ENCODE data around the gene ACTL10. TPM values are rescaled to one million over a fixed set of nuclear protein-coding genes. Genes with fewer than 3 reads are reported as not detected.
A peak's percentile ranks its signal among the peaks of the same experiment; 100 is the strongest.

ACTL10 gene
- total and polyA plus RNA-seq, 8 donors, result 0.30 to 2.3 (median 0.56) TPM

DNA sequence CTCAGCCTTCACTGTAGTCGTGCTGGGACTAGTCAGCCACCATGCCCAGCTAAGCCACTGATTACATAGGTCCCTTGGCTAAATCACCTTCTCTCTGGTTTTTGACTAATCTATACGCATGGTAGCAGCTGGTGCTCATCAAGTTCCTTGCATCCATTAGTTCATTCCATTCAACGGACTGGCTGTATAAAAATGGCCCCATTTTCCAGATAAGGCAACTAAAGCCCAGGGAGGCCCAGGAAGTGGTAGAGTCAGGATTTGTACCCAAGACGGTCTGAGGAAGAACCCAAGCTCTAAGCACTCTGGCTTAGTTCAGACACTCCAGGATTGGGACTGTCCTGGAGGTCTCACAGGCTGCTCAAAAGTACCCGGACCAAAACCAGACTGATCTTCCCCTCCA lies 14.5 kb downstream of the ACTL10 start:
- H3K27me3 ChIP-seq, result no peaks in the 10 kb centered on the region
- DNase-seq (no peak), ATAC-seq (no peak)
- H3K36me3 ChIP-seq, result no peaks in the 10 kb centered on the region
- peaks cover 11 to 38% of the 10 kb centered on the region in 2 donors for H3K4me1 ChIP-seq
- intact Hi-C loops (cut with DNase I), result no loop called here
- H3K4me3 ChIP-seq, result no peak overlapping the region
- H3K27ac ChIP-seq, result no peak overlapping the region
- TF ChIP-seq, protein P1, sequence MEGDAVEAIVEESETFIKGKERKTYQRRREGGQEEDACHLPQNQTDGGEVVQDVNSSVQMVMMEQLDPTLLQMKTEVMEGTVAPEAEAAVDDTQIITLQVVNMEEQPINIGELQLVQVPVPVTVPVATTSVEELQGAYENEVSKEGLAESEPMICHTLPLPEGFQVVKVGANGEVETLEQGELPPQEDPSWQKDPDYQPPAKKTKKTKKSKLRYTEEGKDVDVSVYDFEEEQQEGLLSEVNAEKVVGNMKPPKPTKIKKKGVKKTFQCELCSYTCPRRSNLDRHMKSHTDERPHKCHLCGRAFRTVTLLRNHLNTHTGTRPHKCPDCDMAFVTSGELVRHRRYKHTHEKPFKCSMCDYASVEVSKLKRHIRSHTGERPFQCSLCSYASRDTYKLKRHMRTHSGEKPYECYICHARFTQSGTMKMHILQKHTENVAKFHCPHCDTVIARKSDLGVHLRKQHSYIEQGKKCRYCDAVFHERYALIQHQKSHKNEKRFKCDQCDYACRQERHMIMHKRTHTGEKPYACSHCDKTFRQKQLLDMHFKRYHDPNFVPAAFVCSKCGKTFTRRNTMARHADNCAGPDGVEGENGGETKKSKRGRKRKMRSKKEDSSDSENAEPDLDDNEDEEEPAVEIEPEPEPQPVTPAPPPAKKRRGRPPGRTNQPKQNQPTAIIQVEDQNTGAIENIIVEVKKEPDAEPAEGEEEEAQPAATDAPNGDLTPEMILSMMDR (IDR thresholded peaks at IDR 0.05), result no peak
- H3K9me3 ChIP-seq, result no peaks in the 10 kb centered on the region

DNA sequence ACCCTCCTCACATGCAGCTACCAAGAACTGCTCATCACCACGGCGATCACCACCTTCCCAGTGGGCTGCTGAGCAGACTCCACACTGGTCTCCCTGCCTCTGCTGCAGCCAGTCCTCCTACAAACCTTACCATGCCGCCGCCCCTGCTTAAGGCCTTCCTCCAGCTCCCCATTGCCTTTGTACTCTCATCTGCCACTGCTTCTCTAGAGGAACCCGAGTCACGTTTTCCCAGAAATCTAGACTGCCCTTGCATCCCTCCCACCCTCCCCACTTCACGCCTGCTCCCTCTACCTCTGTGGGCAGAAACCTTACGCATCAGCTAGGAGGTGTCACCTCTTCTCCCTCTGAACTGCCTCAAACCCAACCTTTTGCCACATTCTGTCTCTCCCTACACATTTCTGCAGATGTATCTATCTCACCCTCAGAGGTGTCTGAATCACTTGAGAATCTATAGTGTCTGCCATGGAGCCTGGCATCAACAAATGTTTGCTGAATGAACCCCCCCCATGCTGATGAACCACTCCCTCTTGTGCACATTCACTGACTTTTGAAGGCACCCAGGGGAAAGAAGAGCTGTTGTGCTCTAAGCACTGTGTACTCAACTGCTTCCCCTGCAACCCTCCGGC lies 15.1 kb downstream of the ACTL10 start:
- H3K4me3 ChIP-seq, result no peak overlapping the region
- H3K27ac ChIP-seq, result no peak overlapping the region
- intact Hi-C loops (cut with DNase I), result no loop called here
- no peaks in the 10 kb centered on the region for H3K27me3 ChIP-seq
- ATAC-seq (no peak), DNase-seq (no peak)
- TF ChIP-seq, protein P1 (IDR thresholded peaks at IDR 0.05), result no peak
- H3K4me1 ChIP-seq, result peaks cover 11 to 42% of the 10 kb centered on the region in 2 donors
- no peaks in the 10 kb centered on the region for H3K9me3 ChIP-seq
- no peaks in the 10 kb centered on the region for H3K36me3 ChIP-seq

DNA sequence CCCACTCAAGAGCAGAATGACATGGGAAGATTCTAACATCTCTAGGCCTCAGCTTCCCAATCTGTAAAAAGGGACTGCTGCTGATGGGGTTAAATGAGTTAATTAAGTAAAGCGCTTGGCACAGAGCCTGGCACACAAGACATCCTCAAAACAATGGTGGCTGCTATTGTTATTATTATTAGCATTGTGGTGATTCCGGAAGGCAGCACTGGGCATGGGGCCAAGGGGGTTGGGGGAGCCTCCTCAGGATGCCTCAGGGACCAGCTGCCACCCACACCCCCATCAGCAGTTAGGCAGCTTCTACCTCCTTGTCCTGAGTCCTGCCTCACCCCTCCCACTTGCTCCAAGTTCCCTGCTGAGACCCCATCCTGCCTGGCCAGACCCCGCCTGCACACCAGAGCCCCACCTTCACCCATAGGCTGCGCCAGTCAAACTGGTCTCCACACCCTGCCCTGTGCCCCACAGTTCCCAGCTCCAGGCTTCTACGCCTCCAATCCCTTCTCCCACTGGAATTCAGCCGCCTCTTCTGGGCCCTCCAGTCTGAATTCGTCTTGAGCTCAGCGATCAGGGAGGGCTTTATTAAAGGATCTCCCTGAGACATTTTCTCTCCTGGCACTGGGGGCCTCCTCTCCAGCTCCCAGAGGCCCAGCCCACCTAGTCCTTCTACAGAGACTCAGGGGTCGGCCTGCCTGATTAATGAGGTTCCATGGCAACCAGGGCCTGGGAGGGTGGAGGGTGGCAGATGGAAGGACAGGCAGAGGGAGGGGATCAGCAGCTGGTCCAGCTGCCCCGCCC lies 18.0 kb downstream of the ACTL10 start:
- intact Hi-C loops (cut with DNase I), result no loop called here
- H3K9me3 ChIP-seq, result no peaks in the 10 kb centered on the region
- peaks cover 11 to 50% of the 10 kb centered on the region in 2 donors for H3K4me1 ChIP-seq
- H3K4me3 ChIP-seq, result peak overlapping the region in 1 of 2 donors; percentile 46
- ATAC-seq, result no peak
- no peaks in the 10 kb centered on the region for H3K27me3 ChIP-seq
- H3K36me3 ChIP-seq, result no peaks in the 10 kb centered on the region
- no peak for DNase-seq
- TF ChIP-seq, protein P1 (IDR thresholded peaks at IDR 0.05), result no peak
- peak overlapping the region in 1 of 2 donors; percentile 3 for H3K27ac ChIP-seq

DNA sequence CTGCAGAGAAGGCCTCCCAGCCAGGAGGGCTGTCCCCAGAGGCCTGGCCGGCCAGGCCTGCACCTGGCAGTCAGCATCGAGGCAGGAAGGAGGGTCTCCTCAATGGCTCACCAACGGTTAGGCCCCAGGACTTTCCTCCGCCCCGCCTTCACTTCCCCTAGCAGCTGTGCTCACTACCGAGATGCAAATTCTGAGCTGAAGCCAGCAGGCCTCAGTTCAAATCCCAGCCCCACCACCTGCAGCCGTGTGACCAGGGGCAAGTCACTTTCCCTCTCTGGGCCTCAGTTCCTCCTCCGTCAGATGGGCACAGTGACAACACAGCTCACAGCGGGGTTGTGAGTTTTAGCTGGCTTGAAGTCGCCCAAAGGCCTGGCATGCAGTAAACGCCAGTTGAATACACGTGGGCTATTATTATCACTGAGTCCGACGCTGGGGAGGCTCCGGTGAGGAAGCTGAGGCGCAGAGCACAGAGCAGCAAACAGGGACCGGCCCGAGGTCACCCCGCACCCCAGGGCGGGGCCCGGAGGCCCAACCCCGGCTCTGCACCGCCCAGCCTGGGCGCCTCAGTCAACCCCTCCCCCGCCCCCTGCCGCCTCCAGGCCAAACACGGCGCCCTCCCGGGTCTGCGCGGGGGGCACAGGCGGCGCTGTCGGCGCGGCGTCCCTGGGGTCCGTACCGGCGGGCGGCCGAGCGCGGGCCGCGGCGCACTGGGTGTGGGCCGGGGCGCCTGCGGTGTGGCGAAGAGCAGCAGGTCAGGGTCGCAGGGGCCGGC lies 18.8 kb downstream of the ACTL10 start:
- Histone ChIP-seq H3K27me3 (no peaks in the 10 kb centered on the region), H3K4me3 (peak overlapping the region; percentile 9 to 46), H3K4me1 (peaks cover 11 to 50% of the 10 kb centered on the region in 2 donors), H3K27ac (peak overlapping the region in 1 of 2 donors; percentile 3), H3K36me3 (no peaks in the 10 kb centered on the region), H3K9me3 (no peaks in the 10 kb centered on the region)
- ATAC-seq, result peak; percentile 46
- peak in 1 of 4 donors; percentile 85 for DNase-seq
- TF ChIP-seq, protein P1 (IDR thresholded peaks at IDR 0.05), result no peak
- intact Hi-C loops (cut with DNase I), result no loop called here

All from left lung (tissue), 10 donors.